Adrenal gland (tissue), 12 donors: Measurements from ENCODE around the gene CCDC146. TPM values are rescaled to one million over a fixed set of nuclear protein-coding genes. Genes with fewer than 3 reads are reported as not detected.
A peak's percentile ranks its signal among the peaks of the same experiment; 100 is the strongest.

Experiments
- DNase-seq, 7 donors: peaks; one replicate each; pipeline ENCODE4 v3.0.0-alpha.2; 2019 to 2020
- H3K27ac ChIP-seq, 5 donors: fragments of 200-600 bp; sonication (generic) in 4 of 5; 1 replicate in 3 of 5; 2 replicates in 2 of 5; pipeline versions ENCODE4 v1.5.1 to v1.8.0; 2016 to 2020; ENCODE audit warnings: mild to moderate bottlenecking in 1 of 5
- H3K27me3 ChIP-seq: fragments of 200-600 bp; 2 replicates; pipeline ENCODE4 v1.8.0; 2021
- H3K36me3 ChIP-seq, 2 donors: fragments of 200-600 bp; replicated peaks in 1 of 2; 1 replicate in 1 of 2; 2 replicates in 1 of 2; pipeline versions ENCODE4 v1.5.1 to v1.8.0; 2018 to 2022
- H3K4me1 ChIP-seq, 2 donors: fragments of 200-600 bp; replicated peaks in 1 of 2; 1 replicate in 1 of 2; 2 replicates in 1 of 2; pipeline versions ENCODE4 v1.5.1 to v1.8.0; 2018 to 2021
- H3K4me3 ChIP-seq, 4 donors: fragments of 200-600 bp; sonication (generic) in 3 of 4; one replicate each; pipeline ENCODE4 v1.5.1; 2016 to 2018
- H3K9me3 ChIP-seq, 3 donors: fragments of 200-600 bp; sonication (generic) in 1 of 3; replicated peaks in 1 of 3; 1 replicate in 2 of 3; 2 replicates in 1 of 3; pipeline versions ENCODE4 v1.5.1 to v1.8.0; 2016 to 2021
- CTCF ChIP-seq, 6 experiments: fragments of 450-650 bp in 4 of 6; fragments of 200-600 bp in 2 of 6; sonication (generic) in 1 of 6; IDR thresholded peaks; 1 replicate in 5 of 6; 2 replicates in 1 of 6; pipeline versions ENCODE4 v1.5.1 to v1.8.0; 2016 to 2021; ENCODE audit warnings: antibody characterized with exemption in 6 of 6, mild to moderate bottlenecking in 2 of 6, moderate library complexity in 1 of 6
- POLR2A ChIP-seq, 2 donors: fragments of 450-650 bp; IDR thresholded peaks; one replicate each; pipeline ENCODE4 v1.6.1; 2017; ENCODE audit warnings: antibody characterized with exemption in 2 of 2, mild to moderate bottlenecking in 2 of 2, moderate library complexity in 1 of 2
- WGBS, 4 donors: extraction: QIAGEN DNeasy Blood & Tissue Kit in 2 of 4; methylation state at CpG; one replicate each; pipeline versions ENCODE4 v1.1.5 to v1.1.7; 2013 to 2017; 5-methylcytosine and 5-hydroxymethylcytosine counted together
- intact Hi-C, 2 donors: fragments of 100-400 bp; cut with DNase I; formaldehyde crosslinking; loops; one replicate each; pipeline versions ENCODE4 v1.14.1 to v1.15.0; 2022 to 2023
- polyA plus RNA-seq, 3 donors: library from polyadenylated mRNA; stranded (reverse); fragments of 200-250 nt in 2 of 3; fragments of 350-450 nt in 1 of 3; fragmentation: Illumina TruSeq in 1 of 3; extraction: RNeasy Lipid Tissue Mini Kit (QIAGEN cat#74804) in 1 of 3; gene quantifications; one replicate each; pipeline ENCODE4 v1.2.3, GENCODE V29; 2013 to 2014
- total RNA-seq, 9 donors: library from RNA; depleted of rRNA in 4 of 9; stranded (reverse); fragments of >200 nt in 4 of 9; fragments of 120-200 nt in 1 of 9; fragmentation: NEBNext Ultra II Directional in 1 of 9; extraction: Animal tissue kit (Norgen Biotek cat#: 25700) in 1 of 9; gene quantifications; one replicate each; pipeline versions ENCODE4 v1.1.0 to v1.2.4, GENCODE V29; 2013 to 2023
- donor health status: healthy with polysubstance abuse.
- donor health status: Bipolar disorder and iron deficiency.
- donor health status: DM: yes; HTN: yes; CAD: no.
- donor health status: DM: no; HTN: no; CAD: no.
- donor health status: DM: no; HTN: no; CAD: no.
- donor health status: DM: yes; HTN: yes; CAD: no.

CCDC146 gene
- total and polyA plus RNA-seq, 12 donors = 0.79 to 8.7 (median 5.1) TPM

DNA sequence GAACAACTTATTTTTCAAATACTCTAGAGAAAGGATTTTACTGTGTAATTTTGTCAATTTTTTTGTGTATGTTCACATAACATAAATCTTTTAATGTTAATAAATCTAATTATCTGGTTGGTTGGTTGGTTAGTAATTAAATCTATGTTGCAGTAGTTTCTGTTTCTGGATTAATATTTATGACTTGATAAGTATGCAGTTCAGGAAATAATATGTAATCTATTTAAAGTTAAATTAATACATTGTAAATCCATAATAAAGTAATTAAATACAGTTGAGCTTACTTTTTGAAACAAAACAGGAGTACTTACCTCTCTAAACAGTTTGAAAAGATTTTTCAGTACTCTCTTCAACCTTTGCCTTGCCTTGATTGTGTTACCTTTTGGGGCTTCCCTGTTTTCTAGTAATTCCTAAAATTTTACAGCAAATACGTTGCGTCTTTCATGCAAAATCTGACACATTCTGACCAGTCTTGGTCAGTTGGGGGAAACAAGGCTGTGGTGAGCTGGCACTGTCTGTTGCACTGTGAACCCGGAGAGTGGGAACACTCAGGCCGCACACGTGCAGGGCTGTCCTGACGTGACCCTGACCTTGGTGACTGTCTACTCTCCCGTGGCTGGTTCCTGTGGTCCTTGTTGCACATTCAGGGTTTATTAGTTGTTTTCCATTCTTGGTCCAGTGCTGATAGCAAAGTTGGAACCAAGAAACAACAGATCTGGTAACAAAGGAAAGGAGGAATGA, 122.8 kb downstream of the CCDC146 start:
- H3K4me1 ChIP-seq = peaks cover 10 to 18% of the 10 kb centered on the region in 2 donors
- WGBS, 4 donors = 31 to 42% (median 39%) methylated on average over 7 of the region's 7 CpGs
- no peaks in the 10 kb centered on the region for H3K9me3 ChIP-seq
- H3K36me3 ChIP-seq = no peaks in the 10 kb centered on the region
- no peak for TF ChIP-seq POLR2A (IDR thresholded peaks at IDR 0.05)
- no peak for TF ChIP-seq CTCF (IDR thresholded peaks at IDR 0.05)
- peak overlapping the region in 3 of 5 donors; percentile 0 to 20 (median 8) for H3K27ac ChIP-seq
- no peaks in the 10 kb centered on the region for H3K27me3 ChIP-seq
- intact Hi-C loops = loop anchor here in 1 of 2 donors (10.0 kb wide), 1 partner anchor 80 kb away; no protein-coding TSS in a partner anchor
- peak; percentile 47 to 84 (median 69) for DNase-seq
- H3K4me3 ChIP-seq = no peak overlapping the region

GRCh38 chr7:77246026-77246640, 123.7 kb downstream of the CCDC146 start:
- H3K9me3 ChIP-seq = no peaks in the 10 kb centered on the region
- H3K27me3 ChIP-seq = no peaks in the 10 kb centered on the region
- no peak for TF ChIP-seq POLR2A (IDR thresholded peaks at IDR 0.05)
- TF ChIP-seq CTCF (IDR thresholded peaks at IDR 0.05) = no peak
- peak overlapping the region in 1 of 5 donors; percentile 20 for H3K27ac ChIP-seq
- H3K4me3 ChIP-seq = no peak overlapping the region
- DNase-seq = no peak
- no peaks in the 10 kb centered on the region for H3K36me3 ChIP-seq
- intact Hi-C loops = loop anchor here in 1 of 2 donors (10.0 kb wide), 1 partner anchor 79 kb away; no protein-coding TSS in a partner anchor
- 51 to 77% (median 67%) methylated on average over 5 of the region's 5 CpGs for WGBS, 4 donors
- H3K4me1 ChIP-seq = peaks cover 10 to 18% of the 10 kb centered on the region in 2 donors

DNA sequence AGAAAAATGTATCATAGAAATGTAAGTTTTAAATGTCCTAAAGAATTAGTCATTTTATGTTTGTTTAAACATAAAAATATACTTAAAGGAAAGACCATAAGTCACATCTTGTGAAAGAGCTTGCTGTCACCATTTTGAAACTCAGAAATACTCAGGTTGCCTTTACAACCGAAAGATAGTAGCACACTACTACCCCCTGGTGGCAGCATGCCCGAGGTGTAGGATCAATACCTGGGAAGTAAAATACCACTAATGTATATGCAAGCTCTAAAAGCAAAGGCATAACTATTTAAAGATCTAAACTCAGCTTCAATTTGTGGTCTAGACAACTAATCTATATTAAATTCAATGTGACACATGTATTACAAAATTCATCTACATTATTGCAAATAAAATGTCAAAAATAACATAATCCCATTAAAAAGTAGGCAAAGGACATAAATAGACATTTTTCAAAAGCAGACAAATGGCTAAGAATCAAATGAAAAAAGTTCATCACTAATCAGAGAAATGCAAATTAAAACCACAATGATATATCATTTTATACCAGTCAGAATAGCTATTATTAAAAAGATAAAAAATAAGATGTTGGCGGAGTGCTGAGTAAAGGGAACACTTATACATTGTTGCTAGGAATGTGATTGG, 124.9 kb downstream of the CCDC146 start:
- DNase-seq = peak; percentile 60 to 90 (median 79)

More for the DNA sequence above, 124.9 kb downstream of the CCDC146 start:
- H3K36me3 ChIP-seq = no peaks in the 10 kb centered on the region
- H3K27ac ChIP-seq = no peak overlapping the region
- TF ChIP-seq POLR2A (IDR thresholded peaks at IDR 0.05) (no peak), CTCF (IDR thresholded peaks at IDR 0.05) (peak; percentile 64 to 91 (median 84))
- intact Hi-C loops = loop anchor here in 1 of 2 donors (10.0 kb wide), 1 partner anchor 77 kb away; no protein-coding TSS in a partner anchor
- peaks cover 10 to 16% of the 10 kb centered on the region in 2 donors for H3K4me1 ChIP-seq
- H3K27me3 ChIP-seq = no peaks in the 10 kb centered on the region
- 32 to 34% (median 33%) methylated on average over 3 of the region's 3 CpGs for WGBS, 4 donors
- no peak overlapping the region for H3K4me3 ChIP-seq
- H3K9me3 ChIP-seq = no peaks in the 10 kb centered on the region
